Suprapubic skin (tissue), 3 donors: ENCODE measurements around the gene COL4A1.

ENCODE experiments used
- EP300 ChIP-seq: sonication (generic); formaldehyde crosslinking; IDR thresholded peaks from one replicate; pipeline ENCODE4 v1.6.1; 2017; ENCODE audit warnings: antibody characterized with exemption
- TF ChIP-seq, protein P1 (sequence below), 2 donors: fragments of 200-600 bp in 1 of 2; fragments of 450-650 bp in 1 of 2; sonication (generic) in 1 of 2; IDR thresholded peaks; one replicate each; pipeline ENCODE4 v1.5.1; 2016 to 2019; ENCODE audit warnings: antibody characterized with exemption in 2 of 2, mild to moderate bottlenecking in 1 of 2, moderate library complexity in 1 of 2

- TF ChIP-seq EP300: no peak
- TF ChIP-seq, protein P1, sequence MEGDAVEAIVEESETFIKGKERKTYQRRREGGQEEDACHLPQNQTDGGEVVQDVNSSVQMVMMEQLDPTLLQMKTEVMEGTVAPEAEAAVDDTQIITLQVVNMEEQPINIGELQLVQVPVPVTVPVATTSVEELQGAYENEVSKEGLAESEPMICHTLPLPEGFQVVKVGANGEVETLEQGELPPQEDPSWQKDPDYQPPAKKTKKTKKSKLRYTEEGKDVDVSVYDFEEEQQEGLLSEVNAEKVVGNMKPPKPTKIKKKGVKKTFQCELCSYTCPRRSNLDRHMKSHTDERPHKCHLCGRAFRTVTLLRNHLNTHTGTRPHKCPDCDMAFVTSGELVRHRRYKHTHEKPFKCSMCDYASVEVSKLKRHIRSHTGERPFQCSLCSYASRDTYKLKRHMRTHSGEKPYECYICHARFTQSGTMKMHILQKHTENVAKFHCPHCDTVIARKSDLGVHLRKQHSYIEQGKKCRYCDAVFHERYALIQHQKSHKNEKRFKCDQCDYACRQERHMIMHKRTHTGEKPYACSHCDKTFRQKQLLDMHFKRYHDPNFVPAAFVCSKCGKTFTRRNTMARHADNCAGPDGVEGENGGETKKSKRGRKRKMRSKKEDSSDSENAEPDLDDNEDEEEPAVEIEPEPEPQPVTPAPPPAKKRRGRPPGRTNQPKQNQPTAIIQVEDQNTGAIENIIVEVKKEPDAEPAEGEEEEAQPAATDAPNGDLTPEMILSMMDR (IDR thresholded peaks at IDR 0.05): no peak
Measured at GRCh38 chr13:110208116-110208515, 98.8 kb downstream of the COL4A1 start.
